Endothelial cell of umbilical vein (primary cell): Measurements from ENCODE around the gene USP2. TPM values are rescaled to one million over a fixed set of nuclear protein-coding genes. Genes with fewer than 3 reads are reported as not detected.

Source experiments
- BruUV-seq: library from RNA; stranded (reverse); fragments of 400-500 nt; replicated peaks from 2 replicates; lab custom pipeline; 2021; lab: Mats Ljungman, UMichigan
- CTCF ChIA-PET: fragments of 300-600, 350-600 bp; sonication (Branson Sonifier 250); formaldehyde crosslinking; loops from one replicate; lab custom pipeline; 2021; ENCODE audit warnings: antibody characterized with exemption, inconsistent platforms; lab: Charles Lee
- POLR2A ChIA-PET: fragments of 300-600, 350-600 bp; sonication (Branson Sonifier 250); formaldehyde crosslinking; loops from one replicate; lab custom pipeline; 2021; ENCODE audit warnings: antibody characterized with exemption, inconsistent platforms; lab: Charles Lee
- DNase-seq: peaks from one replicate; pipeline ENCODE4 v3.0.0-alpha.2; 2011; ENCODE audit warnings: low read depth, low spot score
- FAIRE-seq: peaks from 2 replicates; lab custom pipeline; 2011; peaks lifted over from hg19 to GRCh38; lab: Jason Lieb, UNC
- H2AFZ ChIP-seq: 2 replicates; pipeline ENCODE4 v1.6.0; 2012; ENCODE audit warnings: low read depth, low read length, control low read depth, inconsistent platforms
- H3K27ac ChIP-seq: 2 replicates; pipeline ENCODE4 v1.5.1; 2011; ENCODE audit warnings: low read depth, mild to moderate bottlenecking, control low read depth, low read length, moderate library complexity; ENCODE audit not compliant: insufficient read depth
- H3K27me3 ChIP-seq, 2 experiments: 2 replicates each; pipeline versions ENCODE4 v1.6.0 to v1.6.1; 2011; ENCODE audit warnings: low read length in 2 of 2, mixed read lengths in 1 of 2; ENCODE audit not compliant: control insufficient read depth in 2 of 2, insufficient read depth in 2 of 2
- H3K36me3 ChIP-seq, 2 experiments: 2 replicates in 1 of 2; 3 replicates in 1 of 2; pipeline ENCODE4 v1.5.1; 2011; ENCODE audit warnings: low read length in 2 of 2, mild to moderate bottlenecking in 1 of 2, moderate library complexity in 1 of 2; ENCODE audit not compliant: control insufficient read depth in 2 of 2, insufficient read depth in 2 of 2; ENCODE audit errors: extremely low read depth in 1 of 2
- H3K4me1 ChIP-seq: 3 replicates; pipeline ENCODE4 v1.5.1; 2011; ENCODE audit warnings: mild to moderate bottlenecking, low read length; ENCODE audit not compliant: control insufficient read depth, insufficient read depth; ENCODE audit errors: extremely low read depth
- H3K4me2 ChIP-seq: 2 replicates; pipeline ENCODE4 v1.6.1; 2011; ENCODE audit warnings: low read length, control low read depth, mixed read lengths; ENCODE audit not compliant: insufficient read depth
- H3K4me3 ChIP-seq, 3 experiments: fragments of 200-600 bp in 1 of 3; sonication (generic), shearing (Covaris generic) in 1 of 3; replicated peaks in 1 of 3; 2 replicates each; pipeline ENCODE4 v1.5.1; 2011 to 2016; ENCODE audit warnings: control low read depth in 3 of 3, low read length in 3 of 3, mild to moderate bottlenecking in 2 of 3, inconsistent platforms in 1 of 3, low read depth in 1 of 3, moderate library complexity in 1 of 3; ENCODE audit not compliant: insufficient read depth in 1 of 3
- H3K79me2 ChIP-seq: 2 replicates; pipeline ENCODE4 v1.6.0; 2012; ENCODE audit warnings: low read length, inconsistent platforms; ENCODE audit not compliant: control insufficient read depth, insufficient read depth
- H3K9ac ChIP-seq: replicated peaks from 2 replicates; pipeline ENCODE3; 2011; ENCODE audit warnings: low read length, control low read depth; ENCODE audit not compliant: insufficient read depth; ENCODE audit errors: extremely low read depth
- H3K9me1 ChIP-seq: replicated peaks from 3 replicates; pipeline ENCODE4 v1.6.0; 2011; ENCODE audit warnings: mild to moderate bottlenecking, low read length; ENCODE audit not compliant: control insufficient read depth, insufficient read depth; ENCODE audit errors: extremely low read depth
- H3K9me3 ChIP-seq: replicated peaks from 2 replicates; pipeline ENCODE4 v1.5.1; 2012; ENCODE audit warnings: low read length, inconsistent platforms; ENCODE audit not compliant: control insufficient read depth, insufficient read depth
- H4K20me1 ChIP-seq: replicated peaks from 2 replicates; pipeline ENCODE3; 2011; ENCODE audit warnings: mild to moderate bottlenecking, low read length; ENCODE audit not compliant: control insufficient read depth, insufficient read depth; ENCODE audit errors: extremely low read depth
- EZH2 ChIP-seq: IDR thresholded peaks from 2 replicates; pipeline ENCODE4 v1.6.1; 2012; ENCODE audit warnings: borderline replicate concordance, low read depth, mild to moderate bottlenecking, moderate library complexity, low read length, inconsistent platforms; ENCODE audit not compliant: severe bottlenecking
- GATA2 ChIP-seq: IDR thresholded peaks from 2 replicates; pipeline ENCODE4 v1.7.0; 2011; ENCODE audit warnings: low read depth, mild to moderate bottlenecking, moderate library complexity, mixed read lengths, low read length; ENCODE audit not compliant: insufficient read length, insufficient read depth
- JUN ChIP-seq: IDR thresholded peaks from 2 replicates; pipeline ENCODE4 v1.6.1; 2011; ENCODE audit warnings: borderline replicate concordance, low read depth; ENCODE audit not compliant: insufficient read length, insufficient read depth
- POLR2A ChIP-seq: IDR thresholded peaks from 2 replicates; pipeline ENCODE4 v1.6.1; 2012; ENCODE audit warnings: low read depth, mild to moderate bottlenecking, control low read depth, low read length
- POLR2AphosphoS5 ChIP-seq: IDR thresholded peaks from 2 replicates; pipeline ENCODE4 v1.6.1; 2012; ENCODE audit warnings: low read depth, mild to moderate bottlenecking, control low read depth, low read length, moderate library complexity; ENCODE audit not compliant: insufficient read depth
- dilution Hi-C: fragments of 300-500 bp; cut with MboI; formaldehyde crosslinking; loops from one replicate; pipeline ENCODE4 v1.15.0; 2019; ENCODE audit warnings: low sequenced_read_pairs; ENCODE audit not compliant: extremely low pct_ligation_motif_present
- intact Hi-C: fragments of 100-400 bp; cut with micrococcal nuclease; formaldehyde crosslinking; loops from one replicate; pipeline ENCODE4 v1.10.0; 2022
- polyA plus RNA-seq, 4 experiments: library from polyadenylated mRNA; depleted of rRNA in 3 of 4; stranded (reverse) in 3 of 4; unstranded in 1 of 4; fragments of >200 nt; gene quantifications; 2 replicates each; pipeline versions ENCODE4 v1.2.1 to v1.2.3, GENCODE V29; 2011 to 2012; ENCODE audit warnings: missing spikeins in 1 of 4
- total RNA-seq: library from RNA; stranded (reverse); gene quantifications from 2 replicates; pipeline ENCODE4 v1.2.3, GENCODE V29; 2021
- TF ChIP-seq, protein P1 (sequence below), 2 donors: IDR thresholded peaks; 1 replicate in 1 of 2; 2 replicates in 1 of 2; pipeline ENCODE4 v1.5.1; 2011; ENCODE audit warnings: low read length in 2 of 2, mild to moderate bottlenecking in 2 of 2, moderate library complexity in 2 of 2, control low read depth in 1 of 2, inconsistent platforms in 1 of 2, low read depth in 1 of 2; ENCODE audit not compliant: insufficient read depth in 1 of 2; ENCODE audit errors: extremely low read depth in 1 of 2
- TF ChIP-seq, protein P2 (sequence below): IDR thresholded peaks from 2 replicates; pipeline ENCODE4 v1.6.1; 2011; ENCODE audit not compliant: insufficient read depth, insufficient read length

USP2 gene
- total and polyA plus RNA-seq, 2 donors (not counting 3 experiments of a cell fraction or from before 2014, with no cell fraction given): 0.21 to 1.2 TPM

DNA sequence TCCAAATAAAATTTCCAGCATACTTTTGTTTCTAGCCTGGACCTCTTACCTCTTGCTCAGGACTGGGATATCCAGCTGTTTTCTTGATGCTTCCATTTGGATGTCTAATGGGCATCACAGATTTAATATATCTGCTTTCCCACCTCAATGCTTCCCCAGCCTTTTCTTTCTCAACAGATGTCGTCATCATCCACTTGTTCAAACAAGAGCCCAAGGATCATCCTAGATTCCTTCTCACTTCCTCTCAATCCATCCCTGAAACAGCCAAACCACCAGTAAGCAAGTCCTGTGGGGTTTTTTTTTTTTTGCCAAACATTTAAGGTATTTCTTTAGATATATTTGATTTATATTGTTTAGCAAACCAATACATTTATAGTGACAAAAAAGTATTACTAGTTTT, 29.0 kb upstream of the USP2 start:
- intact Hi-C loops (no loop called here), dilution Hi-C loops (no loop called here)
- H3K79me2 ChIP-seq: no peaks in the 10 kb centered on the region
- H3K9me1 ChIP-seq: no peaks in the 10 kb centered on the region
- no peaks in the 10 kb centered on the region for H3K4me1 ChIP-seq
- FAIRE-seq (no peak), DNase-seq (no peak)
- CTCF ChIA-PET: no interaction called here
- no peak overlapping the region for H3K27ac ChIP-seq
- POLR2A ChIA-PET: no interaction called here
- no TSS peak for BruUV-seq
- TF ChIP-seq JUN: no peak
- TF ChIP-seq, protein P1, sequence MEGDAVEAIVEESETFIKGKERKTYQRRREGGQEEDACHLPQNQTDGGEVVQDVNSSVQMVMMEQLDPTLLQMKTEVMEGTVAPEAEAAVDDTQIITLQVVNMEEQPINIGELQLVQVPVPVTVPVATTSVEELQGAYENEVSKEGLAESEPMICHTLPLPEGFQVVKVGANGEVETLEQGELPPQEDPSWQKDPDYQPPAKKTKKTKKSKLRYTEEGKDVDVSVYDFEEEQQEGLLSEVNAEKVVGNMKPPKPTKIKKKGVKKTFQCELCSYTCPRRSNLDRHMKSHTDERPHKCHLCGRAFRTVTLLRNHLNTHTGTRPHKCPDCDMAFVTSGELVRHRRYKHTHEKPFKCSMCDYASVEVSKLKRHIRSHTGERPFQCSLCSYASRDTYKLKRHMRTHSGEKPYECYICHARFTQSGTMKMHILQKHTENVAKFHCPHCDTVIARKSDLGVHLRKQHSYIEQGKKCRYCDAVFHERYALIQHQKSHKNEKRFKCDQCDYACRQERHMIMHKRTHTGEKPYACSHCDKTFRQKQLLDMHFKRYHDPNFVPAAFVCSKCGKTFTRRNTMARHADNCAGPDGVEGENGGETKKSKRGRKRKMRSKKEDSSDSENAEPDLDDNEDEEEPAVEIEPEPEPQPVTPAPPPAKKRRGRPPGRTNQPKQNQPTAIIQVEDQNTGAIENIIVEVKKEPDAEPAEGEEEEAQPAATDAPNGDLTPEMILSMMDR (IDR thresholded peaks at IDR 0.05; ENCODE audit: extremely low read depth in 1 of 2, insufficient read depth in 1 of 2, low read depth in 1 of 2, low read length in 2 of 2): no peak
- TF ChIP-seq POLR2A: no peak
- no peak for TF ChIP-seq GATA2
- TF ChIP-seq EZH2: no peak
- TF ChIP-seq, protein P2, sequence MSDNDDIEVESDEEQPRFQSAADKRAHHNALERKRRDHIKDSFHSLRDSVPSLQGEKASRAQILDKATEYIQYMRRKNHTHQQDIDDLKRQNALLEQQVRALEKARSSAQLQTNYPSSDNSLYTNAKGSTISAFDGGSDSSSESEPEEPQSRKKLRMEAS: no peak
- no peak for TF ChIP-seq POLR2AphosphoS5
- no peak overlapping the region for H3K4me3 ChIP-seq
- no peak overlapping the region for H3K9ac ChIP-seq
- H3K4me2 ChIP-seq: no peak overlapping the region
- H3K36me3 ChIP-seq: no peaks in the 10 kb centered on the region
- H3K9me3 ChIP-seq: no peaks in the 10 kb centered on the region
- no peaks in the 10 kb centered on the region for H4K20me1 ChIP-seq
- no peaks in the 10 kb centered on the region for H3K27me3 ChIP-seq
- no peak overlapping the region for H2AFZ ChIP-seq
